Mammary microvascular endothelial cell (primary cell): ENCODE measurements around the gene CD1B. TPM values are rescaled to one million over a fixed set of nuclear protein-coding genes. Genes with fewer than 3 reads are reported as not detected.

Experiments
- total RNA-seq: library from RNA; depleted of rRNA; stranded (reverse); fragments of >200 nt; gene quantifications from 2 replicates; pipeline ENCODE4 v1.2.3, GENCODE V29; 2015

The CD1B gene
- not detected in 2 replicates for total RNA-seq

GRCh38 chr1:158331481-158332150, at the start of gene CD1B:
Gene CD1B, minus strand, starts transcription at chr1:158331531. Its CDS starts 108 bp downstream, at chr1:158331423.

GRCh38 chr1:158353303-158354075, 22.2 kb upstream of the CD1B start, which contains the start of gene CD1E:
Gene CD1E, plus strand, starts transcription at chr1:158353894. Its CDS starts 95 bp downstream, at chr1:158353989.

GRCh38 chr1:158289811-158290210, 41.5 kb downstream of the CD1B start, which contains the start of gene CD1C:
Gene CD1C, plus strand, starts transcription at chr1:158289923. Its CDS starts 142 bp downstream, at chr1:158290065.

Other genes with a start within 250 kb of the CD1B start
- not detected in 2 replicates for gene CD1D, start 150.6 kb downstream of the CD1B start, total RNA-seq
- gene CD1A, start 77.1 kb downstream of the CD1B start, total RNA-seq: not detected in 2 replicates
- not detected in 2 replicates for gene CD1C, start 41.6 kb downstream of the CD1B start, total RNA-seq
- not detected in 2 replicates for gene CD1E, start 22.4 kb upstream of the CD1B start, total RNA-seq
- gene OR10T2, start 67.9 kb upstream of the CD1B start, total RNA-seq: not detected in 2 replicates
- gene OR10K2, start 94.7 kb upstream of the CD1B start, total RNA-seq: not detected in 2 replicates
- not detected in 2 replicates for gene OR10K1, start 130.3 kb upstream of the CD1B start, total RNA-seq
- gene OR10R2, start 140.7 kb upstream of the CD1B start, total RNA-seq: not detected in 2 replicates
- not detected in 2 replicates for gene OR6Y1, start 222.9 kb upstream of the CD1B start, total RNA-seq
- gene OR6P1, start 239.0 kb upstream of the CD1B start, total RNA-seq: not detected in 2 replicates
- not detected in 2 replicates for gene OR10X1, start 248.4 kb upstream of the CD1B start, total RNA-seq